HEK293 (cell line): ENCODE results near the gene SLC8A2.

Experiments
- CTCF ChIA-PET: fragments of 350-600 bp; formaldehyde crosslinking; extraction: SDS; loops from one replicate; lab custom pipeline; 2021; ENCODE audit warnings: antibody characterized with exemption; lab: Yijun Ruan, JAX
- POLR2A ChIA-PET: fragments of 300-600 bp; formaldehyde crosslinking; extraction: SDS; loops from one replicate; lab custom pipeline; 2020; ENCODE audit warnings: antibody characterized with exemption, inconsistent platforms; lab: Yijun Ruan, JAX
- H3K27ac ChIP-seq: fragments of 200-500 bp; sonication (Bioruptor generic); 2 replicates; pipeline ENCODE4 v1.5.1; 2014; ENCODE audit warnings: low read depth, low read length, control low read depth, inconsistent platforms; ENCODE audit errors: extremely low read depth
- H3K36me3 ChIP-seq, 2 experiments: fragments of 200-500 bp in 1 of 2; sonication (Bioruptor generic) in 1 of 2; 1 replicate in 1 of 2; 2 replicates in 1 of 2; pipeline ENCODE4 v1.5.1; 2014 to 2017; ENCODE audit warnings: inconsistent platforms in 2 of 2, low read length in 2 of 2; ENCODE audit not compliant: control insufficient read depth in 2 of 2, insufficient read depth in 1 of 2
- H3K4me1 ChIP-seq: fragments of 200-500 bp; sonication (Bioruptor generic); 2 replicates; pipeline ENCODE4 v1.5.1; 2014; ENCODE audit warnings: mild to moderate bottlenecking, low read length, inconsistent platforms; ENCODE audit not compliant: control insufficient read depth, insufficient read depth
- H3K4me3 ChIP-seq: 2 replicates; pipeline ENCODE4 v1.5.1; 2011; ENCODE audit warnings: low read depth, mild to moderate bottlenecking, control low read depth, low read length, moderate library complexity
- H3K9me3 ChIP-seq: fragments of 200-500 bp; sonication (Bioruptor generic); 2 replicates; pipeline ENCODE4 v1.5.1; 2014; ENCODE audit warnings: low read depth, low read length, inconsistent platforms; ENCODE audit not compliant: control insufficient read depth, insufficient read depth
- GLIS2 ChIP-seq: fragments of 450-650 bp; formaldehyde crosslinking; IDR thresholded peaks from 2 replicates; pipeline ENCODE4 v1.5.1; 2016; ENCODE audit warnings: missing biosample characterization, missing genetic modification characterization
- PRDM1 ChIP-seq: fragments of 450-650 bp; formaldehyde crosslinking; IDR thresholded peaks from 2 replicates; pipeline ENCODE4; 2016; ENCODE audit warnings: missing biosample characterization, missing genetic modification characterization
- SP3 ChIP-seq: fragments of 450-650 bp; formaldehyde crosslinking; IDR thresholded peaks from 2 replicates; pipeline ENCODE4 v1.5.1; 2016; ENCODE audit warnings: missing biosample characterization, missing genetic modification characterization
- TSHZ1 ChIP-seq: fragments of 450-650 bp; formaldehyde crosslinking; IDR thresholded peaks from 2 replicates; pipeline ENCODE4 v1.5.1; 2016; ENCODE audit warnings: missing biosample characterization, missing genetic modification characterization, borderline replicate concordance
- ZBTB20 ChIP-seq: fragments of 450-650 bp; formaldehyde crosslinking; IDR thresholded peaks from 2 replicates; pipeline ENCODE4 v1.5.1; 2016; ENCODE audit warnings: missing biosample characterization, missing genetic modification characterization
- ZBTB21 ChIP-seq: fragments of 450-650 bp; formaldehyde crosslinking; IDR thresholded peaks from 2 replicates; pipeline ENCODE4 v1.5.1; 2017; ENCODE audit warnings: missing biosample characterization, missing genetic modification characterization
- ZNF184 ChIP-seq: fragments of 450-650 bp; IDR thresholded peaks from 2 replicates; pipeline ENCODE4 v1.5.1; 2018; ENCODE audit warnings: missing biosample characterization, mild to moderate bottlenecking, missing genetic modification characterization
- ZNF19 ChIP-seq: fragments of 450-650 bp; formaldehyde crosslinking; IDR thresholded peaks from 2 replicates; pipeline ENCODE4; 2016; ENCODE audit warnings: missing biosample characterization, missing genetic modification characterization, low read depth
- ZNF223 ChIP-seq: fragments of 450-650 bp; formaldehyde crosslinking; IDR thresholded peaks from 2 replicates; pipeline ENCODE4 v1.5.1; 2016; ENCODE audit warnings: missing biosample characterization, missing genetic modification characterization
- ZNF23 ChIP-seq: fragments of 450-650 bp; formaldehyde crosslinking; IDR thresholded peaks from 2 replicates; pipeline ENCODE4 v1.5.1; 2016; ENCODE audit warnings: missing biosample characterization, missing genetic modification characterization, borderline replicate concordance
- ZNF274 ChIP-seq, 2 experiments: fragments of 200-500 bp in 1 of 2; fragments of 450-650 bp in 1 of 2; sonication (Bioruptor generic) in 1 of 2; formaldehyde crosslinking in 1 of 2; IDR thresholded peaks; 2 replicates each; pipeline versions ENCODE4 v1.5.1 to v1.6.1; 2014 to 2016; ENCODE audit warnings: borderline replicate concordance in 1 of 2, inconsistent platforms in 1 of 2, low read length in 1 of 2, missing biosample characterization in 1 of 2, missing genetic modification characterization in 1 of 2
- ZNF280D ChIP-seq: fragments of 450-650 bp; formaldehyde crosslinking; IDR thresholded peaks from 2 replicates; pipeline ENCODE4 v1.5.1; 2016; ENCODE audit warnings: missing biosample characterization, missing genetic modification characterization
- ZNF311 ChIP-seq: fragments of 450-650 bp; formaldehyde crosslinking; IDR thresholded peaks from 2 replicates; pipeline ENCODE4 v1.5.1; 2017; ENCODE audit warnings: missing biosample characterization, missing genetic modification characterization, borderline replicate concordance
- ZNF561 ChIP-seq: fragments of 450-650 bp; IDR thresholded peaks from 2 replicates; pipeline ENCODE4 v1.5.1; 2018; ENCODE audit warnings: missing biosample characterization, missing genetic modification characterization, borderline replicate concordance
- ZNF585B ChIP-seq: fragments of 450-650 bp; formaldehyde crosslinking; IDR thresholded peaks from 2 replicates; pipeline ENCODE4 v1.5.1; 2016; ENCODE audit warnings: missing biosample characterization, missing genetic modification characterization
- ZNF596 ChIP-seq: fragments of 450-650 bp; IDR thresholded peaks from 2 replicates; pipeline ENCODE4 v1.5.0; 2018; ENCODE audit warnings: missing biosample characterization, mild to moderate bottlenecking, missing genetic modification characterization, moderate library complexity
- ZNF626 ChIP-seq: fragments of 450-650 bp; sonication (Bioruptor Pico); formaldehyde crosslinking; IDR thresholded peaks from 2 replicates; pipeline ENCODE4 v1.5.1; 2018; ENCODE audit warnings: missing biosample characterization, missing genetic modification characterization, inconsistent platforms
- ZNF639 ChIP-seq: fragments of 450-650 bp; formaldehyde crosslinking; IDR thresholded peaks from 2 replicates; pipeline ENCODE4 v1.5.1; 2016; ENCODE audit warnings: missing biosample characterization, missing genetic modification characterization
- ZNF701 ChIP-seq: fragments of 450-650 bp; formaldehyde crosslinking; IDR thresholded peaks from 2 replicates; pipeline ENCODE4 v1.5.1; 2016; ENCODE audit warnings: missing biosample characterization, missing genetic modification characterization
- ZNF791 ChIP-seq: fragments of 450-650 bp; formaldehyde crosslinking; IDR thresholded peaks from 2 replicates; pipeline ENCODE4 v1.5.1; 2016; ENCODE audit warnings: missing biosample characterization, missing genetic modification characterization
- ZNF830 ChIP-seq: fragments of 450-650 bp; IDR thresholded peaks from 2 replicates; pipeline ENCODE4 v1.5.0; 2018; ENCODE audit warnings: missing biosample characterization, missing genetic modification characterization, low read depth, mild to moderate bottlenecking, moderate library complexity

The SLC8A2 gene

GRCh38 chr19:47458672-47459071 is 13.0 kb downstream of the SLC8A2 start:
- CTCF ChIA-PET = interaction anchor here (0.7 to 1.1 kb wide), 2 partner anchors 183 to 251 kb away, joined by 3 to 4 read pairs; no protein-coding TSS in a partner anchor
- no peak overlapping the region for H3K4me3 ChIP-seq
- TF ChIP-seq ZNF311 (0 out of 2 replicates have a peak, but pooled peaks have one; percentile 19), ZNF23 (no peak), ZNF596 (peak; percentile 48; the same call in 1 of the 2 replicates), ZBTB20 (tag by site-specific recombination) (0 out of 2 replicates have a peak, but pooled peaks have one; percentile 2), PRDM1 (tag by site-specific recombination) (peak; percentile 97)
- no peak overlapping the region for H3K27ac ChIP-seq
- H3K36me3 ChIP-seq = no peaks in the 10 kb centered on the region
- POLR2A ChIA-PET = no interaction called here
- H3K4me1 ChIP-seq = no peaks in the 10 kb centered on the region
- H3K9me3 ChIP-seq = no peaks in the 10 kb centered on the region

GRCh38 chr19:47456721-47457474 is 14.8 kb downstream of the SLC8A2 start:
- Histone ChIP-seq H3K4me1 (no peaks in the 10 kb centered on the region), H3K9me3 (no peaks in the 10 kb centered on the region), H3K4me3 (no peak overlapping the region), H3K27ac (no peak overlapping the region), H3K36me3 (no peaks in the 10 kb centered on the region)
- POLR2A ChIA-PET = interaction anchor here (1.0 kb wide), 1 partner anchor 19 kb away, joined by 4 read pairs; no protein-coding TSS in a partner anchor
- TF ChIP-seq ZNF223 (tag by site-specific recombination) (no peak), ZNF626 (no peak), ZNF791 (no peak), ZNF561 (tag by site-specific recombination) (no peak), ZNF830 (tag by site-specific recombination) (no peak), ZNF585B (no peak), SP3 (tag by site-specific recombination) (no peak), ZNF274 (IDR thresholded peaks at IDR 0.05; ENCODE audit: low read length) (no peak), ZNF274 (tag by site-specific recombination; IDR thresholded peaks at IDR 0.05; ENCODE audit: borderline replicate concordance) (no peak), ZNF639 (tag by site-specific recombination) (no peak), ZNF701 (tag by site-specific recombination) (no peak), ZNF280D (tag by site-specific recombination) (no peak), TSHZ1 (tag by site-specific recombination) (no peak), ZNF19 (tag by site-specific recombination) (no peak), GLIS2 (tag by site-specific recombination) (no peak), ZNF184 (tag by site-specific recombination) (no peak), ZBTB21 (tag by site-specific recombination) (no peak)
- CTCF ChIA-PET = no interaction called here
